ENCODE measurements around the gene NEURL4.

Gene NEURL4

GRCh38 chr17:7321466-7321865 is 7.7 kb downstream of the NEURL4 start:
- FAIRE-seq = no peak

- FAIRE-seq = no peak
These were observed 10.8 kb downstream of the NEURL4 start for GRCh38 chr17:7318121-7318860.

GRCh38 chr17:7317161-7317803 is 11.9 kb downstream of the NEURL4 start:
- no peak for FAIRE-seq

- no peak for FAIRE-seq
These were observed 13.4 kb downstream of the NEURL4 start for GRCh38 chr17:7315570-7316235.

GRCh38 chr17:7314719-7315569 is 14.2 kb downstream of the NEURL4 start, which contains the start of gene GPS2:
TSS of gene GPS2 (minus strand) at chr17:7315360. CDS start at chr17:7315052, 308 bp downstream.
- FAIRE-seq = no peak

- FAIRE-seq = no peak
These were observed 15.0 kb downstream of the NEURL4 start for GRCh38 chr17:7313890-7314718.

- no peak for FAIRE-seq
These were observed 15.8 kb downstream of the NEURL4 start for GRCh38 chr17:7313088-7313889.

GRCh38 chr17:7312432-7313087 is 16.6 kb downstream of the NEURL4 start:
- no peak for FAIRE-seq

- FAIRE-seq = no peak
These were observed 17.9 kb downstream of the NEURL4 start for GRCh38 chr17:7311110-7311705.

- FAIRE-seq = no peak
These were observed 19.5 kb downstream of the NEURL4 start for GRCh38 chr17:7309628-7310027.

- FAIRE-seq = peak; percentile 58
These were observed 20.3 kb downstream of the NEURL4 start for GRCh38 chr17:7308625-7309433.

GRCh38 chr17:7307686-7308624 is 21.2 kb downstream of the NEURL4 start:
- no peak for FAIRE-seq

GRCh38 chr17:7306911-7307685 is 22.0 kb downstream of the NEURL4 start, which contains the start of gene EIF5A:
TSS of gene EIF5A (plus strand) at chr17:7307628. CDS start at chr17:7309636, 2,008 bp downstream.
- peak; percentile 99 for FAIRE-seq

- FAIRE-seq = no peak
These were observed 25.0 kb downstream of the NEURL4 start for GRCh38 chr17:7304179-7304578.

- FAIRE-seq = no peak
These were observed 32.8 kb downstream of the NEURL4 start for GRCh38 chr17:7296189-7296861.
